Adrenal gland (tissue), 12 donors: Measurements from ENCODE around the gene KMT2E. TPM values are rescaled to one million over a fixed set of nuclear protein-coding genes. Genes with fewer than 3 reads are reported as not detected.
"Not testable (repeated sequence)": the region's sequence is repeated elsewhere in the genome, so short reads cannot be mapped to it uniquely, and the experiment has no call there.

Experiments
- DNase-seq, 7 donors: peaks; one replicate each; pipeline ENCODE4 v3.0.0-alpha.2; 2019 to 2020
- H3K27ac ChIP-seq, 5 donors: fragments of 200-600 bp; sonication (generic) in 4 of 5; 1 replicate in 3 of 5; 2 replicates in 2 of 5; pipeline versions ENCODE4 v1.5.1 to v1.8.0; 2016 to 2020; ENCODE audit warnings: mild to moderate bottlenecking in 1 of 5
- H3K27me3 ChIP-seq: fragments of 200-600 bp; 2 replicates; pipeline ENCODE4 v1.8.0; 2021
- H3K36me3 ChIP-seq, 2 donors: fragments of 200-600 bp; replicated peaks in 1 of 2; 1 replicate in 1 of 2; 2 replicates in 1 of 2; pipeline versions ENCODE4 v1.5.1 to v1.8.0; 2018 to 2022
- H3K4me1 ChIP-seq, 2 donors: fragments of 200-600 bp; replicated peaks in 1 of 2; 1 replicate in 1 of 2; 2 replicates in 1 of 2; pipeline versions ENCODE4 v1.5.1 to v1.8.0; 2018 to 2021
- H3K4me3 ChIP-seq, 4 donors: fragments of 200-600 bp; sonication (generic) in 3 of 4; one replicate each; pipeline ENCODE4 v1.5.1; 2016 to 2018
- H3K9me3 ChIP-seq, 3 donors: fragments of 200-600 bp; sonication (generic) in 1 of 3; replicated peaks in 1 of 3; 1 replicate in 2 of 3; 2 replicates in 1 of 3; pipeline versions ENCODE4 v1.5.1 to v1.8.0; 2016 to 2021
- CTCF ChIP-seq, 6 experiments: fragments of 450-650 bp in 4 of 6; fragments of 200-600 bp in 2 of 6; sonication (generic) in 1 of 6; IDR thresholded peaks; 1 replicate in 5 of 6; 2 replicates in 1 of 6; pipeline versions ENCODE4 v1.5.1 to v1.8.0; 2016 to 2021; ENCODE audit warnings: antibody characterized with exemption in 6 of 6, mild to moderate bottlenecking in 2 of 6, moderate library complexity in 1 of 6
- POLR2A ChIP-seq, 2 donors: fragments of 450-650 bp; IDR thresholded peaks; one replicate each; pipeline ENCODE4 v1.6.1; 2017; ENCODE audit warnings: antibody characterized with exemption in 2 of 2, mild to moderate bottlenecking in 2 of 2, moderate library complexity in 1 of 2
- WGBS, 4 donors: extraction: QIAGEN DNeasy Blood & Tissue Kit in 2 of 4; methylation state at CpG; one replicate each; pipeline versions ENCODE4 v1.1.5 to v1.1.7; 2013 to 2017; 5-methylcytosine and 5-hydroxymethylcytosine counted together
- intact Hi-C, 2 donors: fragments of 100-400 bp; cut with DNase I; formaldehyde crosslinking; loops; one replicate each; pipeline versions ENCODE4 v1.14.1 to v1.15.0; 2022 to 2023
- polyA plus RNA-seq, 3 donors: library from polyadenylated mRNA; stranded (reverse); fragments of 200-250 nt in 2 of 3; fragments of 350-450 nt in 1 of 3; fragmentation: Illumina TruSeq in 1 of 3; extraction: RNeasy Lipid Tissue Mini Kit (QIAGEN cat#74804) in 1 of 3; gene quantifications; one replicate each; pipeline ENCODE4 v1.2.3, GENCODE V29; 2013 to 2014
- total RNA-seq, 9 donors: library from RNA; depleted of rRNA in 4 of 9; stranded (reverse); fragments of >200 nt in 4 of 9; fragments of 120-200 nt in 1 of 9; fragmentation: NEBNext Ultra II Directional in 1 of 9; extraction: Animal tissue kit (Norgen Biotek cat#: 25700) in 1 of 9; gene quantifications; one replicate each; pipeline versions ENCODE4 v1.1.0 to v1.2.4, GENCODE V29; 2013 to 2023
- donor health status: healthy with polysubstance abuse.
- donor health status: Bipolar disorder and iron deficiency.
- donor health status: DM: yes; HTN: yes; CAD: no.
- donor health status: DM: no; HTN: no; CAD: no.
- donor health status: DM: no; HTN: no; CAD: no.
- donor health status: DM: yes; HTN: yes; CAD: no.

KMT2E gene
- total and polyA plus RNA-seq, 12 donors: 14.4 to 98.0 (median 48.4) TPM

- no peak overlapping the region for H3K4me3 ChIP-seq
- H3K36me3 ChIP-seq: peaks cover 0 to 8% of the 10 kb centered on the region in 2 donors
- H3K27me3 ChIP-seq: no peaks in the 10 kb centered on the region
- intact Hi-C loops: loop anchor here in 1 of 2 donors (10.0 kb wide), 1 partner anchor 348 kb away; no protein-coding TSS in a partner anchor
- no peak for DNase-seq
- peak overlapping the region in 1 of 5 donors; percentile 2 for H3K27ac ChIP-seq
- WGBS, 4 donors: 77 to 82% (median 80%) methylated on average over 6 of the region's 6 CpGs
- no peak for TF ChIP-seq POLR2A (IDR thresholded peaks at IDR 0.05)
- TF ChIP-seq CTCF (IDR thresholded peaks at IDR 0.05): no peak
- peaks cover 24 to 29% of the 10 kb centered on the region in 2 donors for H3K4me1 ChIP-seq
- no peaks in the 10 kb centered on the region for H3K9me3 ChIP-seq
Observed at GRCh38 chr7:104986628-104987259, 27.3 kb upstream of the KMT2E start.

GRCh38 chr7:104987403-104987802, 26.6 kb upstream of the KMT2E start:
- DNase-seq, H3K4me3 ChIP-seq, H3K36me3 ChIP-seq, H3K9me3 ChIP-seq, H3K27me3 ChIP-seq, H3K27ac ChIP-seq: not testable (repeated sequence)
- WGBS, 4 donors: 90 to 94% (median 92%) methylated on average over 14 of the region's 14 CpGs
- H3K4me1 ChIP-seq: peaks cover 24 to 32% of the 10 kb centered on the region in 2 donors
- intact Hi-C loops: loop anchor here in 1 of 2 donors (10.0 kb wide), 1 partner anchor 347 kb away; no protein-coding TSS in a partner anchor

GRCh38 chr7:104990983-104991382, 23.0 kb upstream of the KMT2E start:
- Histone ChIP-seq H3K9me3 (no peaks in the 10 kb centered on the region), H3K27me3 (no peaks in the 10 kb centered on the region), H3K4me1 (peaks cover 16 to 51% of the 10 kb centered on the region in 2 donors), H3K4me3 (no peak overlapping the region), H3K27ac (no peak overlapping the region), H3K36me3 (peaks cover 0 to 8% of the 10 kb centered on the region in 2 donors)
- intact Hi-C loops: no loop called here
- 95 to 97% (median 96%) methylated on average over 7 of the region's 7 CpGs for WGBS, 4 donors
- DNase-seq: no peak
- TF ChIP-seq CTCF (IDR thresholded peaks at IDR 0.05) (no peak), POLR2A (IDR thresholded peaks at IDR 0.05) (no peak)

- no peak for TF ChIP-seq CTCF (IDR thresholded peaks at IDR 0.05)
- TF ChIP-seq POLR2A (IDR thresholded peaks at IDR 0.05): no peak
- Histone ChIP-seq H3K27me3 (no peaks in the 10 kb centered on the region), H3K27ac (no peak overlapping the region), H3K9me3 (no peaks in the 10 kb centered on the region), H3K36me3 (peaks cover 0 to 8% of the 10 kb centered on the region in 2 donors), H3K4me1 (peaks cover 16 to 64% of the 10 kb centered on the region in 2 donors), H3K4me3 (no peak overlapping the region)
- intact Hi-C loops: no loop called here
- DNase-seq: no peak
- 52 to 68% (median 61%) methylated on average over 2 of the region's 2 CpGs for WGBS, 4 donors
Observed at GRCh38 chr7:104992306-104992705, 21.7 kb upstream of the KMT2E start.
